ENCODE results near the gene CLSTN3. TPM values are rescaled to one million over a fixed set of nuclear protein-coding genes. Genes with fewer than 3 reads are reported as not detected.
A peak's percentile ranks its signal among the peaks of the same experiment; 100 is the strongest.

Gene CLSTN3
- total and polyA plus RNA-seq, 2 experiments from 2014 or later = 5.0 to 46.9 TPM

DNA sequence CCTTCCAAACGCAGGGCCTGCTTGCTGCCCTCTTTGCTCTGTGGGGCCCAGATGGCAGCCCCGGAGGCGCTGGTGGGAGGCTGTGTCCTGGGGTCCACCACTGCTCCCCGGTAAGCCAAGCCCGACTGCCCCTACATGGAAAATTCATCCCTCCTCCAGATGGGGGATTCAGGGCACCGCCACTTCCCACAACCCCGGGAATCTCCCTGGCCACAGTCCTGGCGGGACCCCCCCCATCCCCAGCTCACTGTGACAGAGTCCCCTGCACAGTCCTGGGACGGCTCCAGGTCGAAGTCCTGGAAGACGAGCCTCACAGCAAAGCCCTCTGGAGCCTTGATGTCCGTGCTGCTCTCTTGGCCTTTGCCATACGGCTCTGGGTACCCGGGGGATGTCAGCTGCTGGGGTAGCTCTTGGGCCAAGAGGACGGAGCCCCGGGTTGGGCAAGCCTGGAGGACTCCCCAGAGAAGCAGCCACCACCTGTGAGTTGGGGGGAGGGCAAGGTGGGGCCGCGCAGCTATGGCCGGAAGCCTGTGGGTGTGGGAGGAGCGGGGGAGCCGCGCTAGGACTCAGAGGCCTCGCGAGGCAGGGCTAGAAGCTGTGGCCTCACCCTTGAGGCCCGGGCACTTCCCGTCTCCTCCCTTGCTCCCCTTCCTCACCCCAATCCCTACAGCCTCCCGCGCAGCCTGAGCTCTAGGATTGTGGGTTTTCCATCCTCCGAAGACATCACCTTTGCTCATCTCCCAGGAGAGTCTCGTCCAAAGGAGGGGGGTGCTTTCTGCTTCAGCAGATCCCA lies 22.0 kb upstream of the CLSTN3 start:
- Histone ChIP-seq H3K4me1 (ENCODE audit: insufficient read depth) (peaks cover 12% of the 10 kb centered on the region), H3K27ac (ENCODE audit: low read depth) (peak overlapping the region; percentile 80), H3K4me3 (peak overlapping the region; percentile 81), H3K79me2 (replicated peaks; ENCODE audit: insufficient read depth) (peaks cover 14% of the 10 kb centered on the region; the same call in 1 of the 2 replicates), H3K27me3 (ENCODE audit: insufficient read depth) (no peaks in the 10 kb centered on the region), H3F3A (replicated peaks; ENCODE audit: low read depth) (no peaks in the 10 kb centered on the region), H3K9me2 (ENCODE audit: insufficient read depth) (no peaks in the 10 kb centered on the region), H3K4me2 (peak overlapping the region; percentile 91), H3K36me3 (ENCODE audit: insufficient read depth) (no peaks in the 10 kb centered on the region), H2AFZ (peak overlapping the region; percentile 21), H4K20me1 (replicated peaks; ENCODE audit: insufficient read depth) (no peaks in the 10 kb centered on the region; the same call in 1 of the 2 replicates)
- Mint-ChIP-seq H3K9me3 (peaks cover 16% of the 10 kb centered on the region), H3K4me1 (peaks cover 12% of the 10 kb centered on the region), H3K4me3 (peak overlapping the region; percentile 94), H3K27me3 (ENCODE audit: insufficient read depth, low read depth, poor library complexity) (peaks cover 17% of the 10 kb centered on the region), H3K27ac (peak overlapping the region; percentile 94), H3K36me3 (ENCODE audit: low read depth) (peaks cover 23% of the 10 kb centered on the region)
- TF ChIP-seq POLR2AphosphoS5 (IDR thresholded peaks at IDR 0.05; ENCODE audit: low read depth) (peak; percentile 46), ZNF114 (CRISPR knock-in tag; IDR thresholded peaks at IDR 0.05) (no peak)
- ATAC-seq (peak; percentile 91), DNase-seq (ENCODE audit: low spot score) (peak; percentile 92)

- Histone ChIP-seq H4K20me1 (replicated peaks; ENCODE audit: insufficient read depth) (no peaks in the 10 kb centered on the region; the same call in 1 of the 2 replicates), H3K4me2 (peak within 1 kb of the TSS; percentile 91), H3K79me2 (replicated peaks; ENCODE audit: insufficient read depth) (peaks cover 14% of the 10 kb centered on the region; the same call in 1 of the 2 replicates), H3K36me3 (ENCODE audit: insufficient read depth) (no peaks in the 10 kb centered on the region), H3K4me3 (peak within 1 kb of the TSS; percentile 81), H2AFZ (peak within 1 kb of the TSS; percentile 21), H3K9me2 (ENCODE audit: insufficient read depth) (no peaks in the 10 kb centered on the region), H3F3A (replicated peaks; ENCODE audit: low read depth) (no peaks in the 10 kb centered on the region), H3K27me3 (ENCODE audit: insufficient read depth) (no peaks in the 10 kb centered on the region), H3K27ac (ENCODE audit: low read depth) (peak within 1 kb of the TSS; percentile 87), H3K4me1 (ENCODE audit: insufficient read depth) (peaks cover 12% of the 10 kb centered on the region)
- peak; percentile 63 for ATAC-seq
- peaks cover 20% of the 10 kb centered on the region for H3K27me3 Mint-ChIP-seq (ENCODE audit: insufficient read depth, low read depth, poor library complexity)
- H3K36me3 Mint-ChIP-seq (ENCODE audit: low read depth) = peaks cover 23% of the 10 kb centered on the region
- TF ChIP-seq STAT1 (IDR thresholded peaks at IDR 0.05; ENCODE audit: unreplicated experiment) = no peak
- TF ChIP-seq, protein P1, sequence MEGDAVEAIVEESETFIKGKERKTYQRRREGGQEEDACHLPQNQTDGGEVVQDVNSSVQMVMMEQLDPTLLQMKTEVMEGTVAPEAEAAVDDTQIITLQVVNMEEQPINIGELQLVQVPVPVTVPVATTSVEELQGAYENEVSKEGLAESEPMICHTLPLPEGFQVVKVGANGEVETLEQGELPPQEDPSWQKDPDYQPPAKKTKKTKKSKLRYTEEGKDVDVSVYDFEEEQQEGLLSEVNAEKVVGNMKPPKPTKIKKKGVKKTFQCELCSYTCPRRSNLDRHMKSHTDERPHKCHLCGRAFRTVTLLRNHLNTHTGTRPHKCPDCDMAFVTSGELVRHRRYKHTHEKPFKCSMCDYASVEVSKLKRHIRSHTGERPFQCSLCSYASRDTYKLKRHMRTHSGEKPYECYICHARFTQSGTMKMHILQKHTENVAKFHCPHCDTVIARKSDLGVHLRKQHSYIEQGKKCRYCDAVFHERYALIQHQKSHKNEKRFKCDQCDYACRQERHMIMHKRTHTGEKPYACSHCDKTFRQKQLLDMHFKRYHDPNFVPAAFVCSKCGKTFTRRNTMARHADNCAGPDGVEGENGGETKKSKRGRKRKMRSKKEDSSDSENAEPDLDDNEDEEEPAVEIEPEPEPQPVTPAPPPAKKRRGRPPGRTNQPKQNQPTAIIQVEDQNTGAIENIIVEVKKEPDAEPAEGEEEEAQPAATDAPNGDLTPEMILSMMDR (conservative IDR thresholded peaks at IDR 0.05; ENCODE audit: low read depth in 2 of 2) = peak; percentile 83 to 91
- no peak for TF ChIP-seq JUNB (IDR thresholded peaks at IDR 0.05; ENCODE audit: unreplicated experiment)
- no peak for TF ChIP-seq CREB1 (CRISPR knock-in tag; IDR thresholded peaks at IDR 0.05; ENCODE audit: low read depth)
- H3K9me3 Mint-ChIP-seq = peaks cover 16% of the 10 kb centered on the region
- H3K4me3 Mint-ChIP-seq = peak within 1 kb of the TSS; percentile 94
- peaks cover 16% of the 10 kb centered on the region for H3K4me1 Mint-ChIP-seq
- peak; percentile 92 for DNase-seq (ENCODE audit: low spot score)
- peak within 1 kb of the TSS; percentile 94 for H3K27ac Mint-ChIP-seq
Observed at GRCh38 chr12:7108796-7109571, 21.2 kb upstream of the CLSTN3 start, which contains the start of gene C1RL. C1RL (minus strand) TSS chr12:7109214; CDS start chr12:7109180, 34 bp downstream.
